Prostate gland (tissue), 2 donors: ENCODE measurements around the gene PLCG2. TPM values are rescaled to one million over a fixed set of nuclear protein-coding genes. Genes with fewer than 3 reads are reported as not detected.

Experiments
- DNase-seq: peaks from one replicate; pipeline ENCODE4 v3.0.0-alpha.2; 2019; ENCODE audit warnings: low spot score
- H3K27ac ChIP-seq, 2 donors: fragments of 200-600 bp; sonication (generic); 2 replicates each; pipeline ENCODE4 v1.5.1; 2017 to 2019
- H3K27me3 ChIP-seq: fragments of 200-600 bp; sonication (generic); replicated peaks from 2 replicates; pipeline ENCODE4 v1.5.1; 2019; ENCODE audit not compliant: insufficient read depth
- H3K36me3 ChIP-seq, 2 donors: fragments of 200-600 bp; sonication (generic); 1 replicate in 1 of 2; 2 replicates in 1 of 2; pipeline versions ENCODE4 v1.5.1 to v1.8.1; 2017 to 2019
- H3K4me1 ChIP-seq: fragments of 200-600 bp; sonication (generic); replicated peaks from 2 replicates; pipeline ENCODE4 v1.5.1; 2019
- H3K4me3 ChIP-seq, 2 donors: fragments of 200-600 bp; sonication (generic); 2 replicates each; pipeline ENCODE4 v1.5.1; 2017 to 2019
- H3K9me3 ChIP-seq: fragments of 200-600 bp; sonication (generic); 2 replicates; pipeline ENCODE4 v1.5.1; 2017
- POLR2A ChIP-seq: fragments of 450-650 bp; IDR thresholded peaks from one replicate; pipeline ENCODE4 v1.6.1; 2016; ENCODE audit warnings: antibody characterized with exemption, mild to moderate bottlenecking
- POLR2AphosphoS5 ChIP-seq: sonication (generic); formaldehyde crosslinking; IDR thresholded peaks from one replicate; pipeline ENCODE4 v1.6.1; 2017; ENCODE audit warnings: antibody characterized with exemption
- WGBS: methylation state at CpG from one replicate; pipeline ENCODE4 v1.1.5; 2018; 5-methylcytosine and 5-hydroxymethylcytosine counted together
- intact Hi-C: fragments of 100-400 bp; cut with DNase I; formaldehyde crosslinking; loops from one replicate; pipeline ENCODE4 v1.14.2; 2022
- total RNA-seq, 2 donors: library from RNA; depleted of rRNA; stranded (reverse); fragments of >200 nt; gene quantifications; one replicate each; pipeline ENCODE4 v1.1.0, GENCODE V29; 2016
- TF ChIP-seq, protein P1 (sequence below), 4 experiments: fragments of 200-600 bp in 2 of 4; fragments of 450-650 bp in 2 of 4; sonication (generic) in 2 of 4; IDR thresholded peaks; 1 replicate in 3 of 4; 2 replicates in 1 of 4; pipeline ENCODE4 v1.5.1; 2016 to 2019; ENCODE audit warnings: antibody characterized with exemption in 4 of 4, mild to moderate bottlenecking in 2 of 4, moderate library complexity in 2 of 4

The PLCG2 gene
- total RNA-seq, 2 donors from 2014 or later: 10.3 to 12.8 TPM

DNA sequence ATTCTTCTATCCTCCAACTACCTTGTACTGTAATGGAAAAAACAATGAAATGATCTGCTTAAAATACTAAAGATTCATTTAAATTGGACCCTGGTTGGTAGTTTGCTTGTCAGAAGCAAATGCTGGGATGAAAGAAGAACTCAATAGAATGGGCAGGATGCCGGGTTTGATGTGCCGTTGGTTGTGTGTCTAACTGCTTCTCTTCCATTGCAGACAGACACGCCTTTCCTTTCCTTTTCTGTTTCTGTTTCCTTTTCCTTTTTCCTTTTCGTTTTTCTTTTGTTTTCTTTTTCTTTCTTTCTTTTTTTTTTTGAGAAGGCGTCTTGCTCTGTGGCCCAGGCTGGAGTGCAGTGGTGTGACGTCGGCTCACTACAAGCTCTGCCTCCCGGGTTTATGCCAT, 64.6 kb downstream of the PLCG2 start:
- intact Hi-C loops: no loop called here
- 93% methylated on average over 8 of the region's 8 CpGs for WGBS

DNA sequence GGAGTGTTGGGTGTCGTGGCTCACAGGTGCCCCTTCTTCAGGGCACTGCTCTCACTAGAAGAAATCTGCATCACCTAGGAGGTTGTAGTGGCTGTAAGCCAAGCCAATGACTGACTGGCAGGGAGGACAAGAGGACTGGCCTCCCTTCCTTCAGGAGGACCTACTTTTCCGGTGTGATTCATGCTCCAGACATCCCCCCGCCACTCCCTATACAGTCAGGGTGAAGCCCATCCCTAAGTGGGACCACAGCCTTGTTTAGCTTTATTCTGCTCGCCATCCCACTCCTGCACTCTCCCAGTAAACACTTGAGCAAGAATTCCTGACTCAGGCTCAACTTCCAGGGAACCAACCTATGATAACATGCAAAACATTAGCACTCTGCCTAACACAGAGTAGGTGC, 67.0 kb downstream of the PLCG2 start:
- TF ChIP-seq POLR2A (no peak), POLR2AphosphoS5 (no peak)
- TF ChIP-seq, protein P1, sequence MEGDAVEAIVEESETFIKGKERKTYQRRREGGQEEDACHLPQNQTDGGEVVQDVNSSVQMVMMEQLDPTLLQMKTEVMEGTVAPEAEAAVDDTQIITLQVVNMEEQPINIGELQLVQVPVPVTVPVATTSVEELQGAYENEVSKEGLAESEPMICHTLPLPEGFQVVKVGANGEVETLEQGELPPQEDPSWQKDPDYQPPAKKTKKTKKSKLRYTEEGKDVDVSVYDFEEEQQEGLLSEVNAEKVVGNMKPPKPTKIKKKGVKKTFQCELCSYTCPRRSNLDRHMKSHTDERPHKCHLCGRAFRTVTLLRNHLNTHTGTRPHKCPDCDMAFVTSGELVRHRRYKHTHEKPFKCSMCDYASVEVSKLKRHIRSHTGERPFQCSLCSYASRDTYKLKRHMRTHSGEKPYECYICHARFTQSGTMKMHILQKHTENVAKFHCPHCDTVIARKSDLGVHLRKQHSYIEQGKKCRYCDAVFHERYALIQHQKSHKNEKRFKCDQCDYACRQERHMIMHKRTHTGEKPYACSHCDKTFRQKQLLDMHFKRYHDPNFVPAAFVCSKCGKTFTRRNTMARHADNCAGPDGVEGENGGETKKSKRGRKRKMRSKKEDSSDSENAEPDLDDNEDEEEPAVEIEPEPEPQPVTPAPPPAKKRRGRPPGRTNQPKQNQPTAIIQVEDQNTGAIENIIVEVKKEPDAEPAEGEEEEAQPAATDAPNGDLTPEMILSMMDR (IDR thresholded peaks at IDR 0.05): no peak
- H3K36me3 ChIP-seq: no peaks in the 10 kb centered on the region
- intact Hi-C loops: no loop called here
- H3K9me3 ChIP-seq: no peaks in the 10 kb centered on the region
- H3K27me3 ChIP-seq: no peaks in the 10 kb centered on the region
- H3K4me1 ChIP-seq: no peaks in the 10 kb centered on the region
- WGBS: 94% methylated on average over 4 of the region's 4 CpGs
- DNase-seq: no peak
- H3K27ac ChIP-seq: no peak overlapping the region
- H3K4me3 ChIP-seq: no peak overlapping the region

More for the DNA sequence above, 64.6 kb downstream of the PLCG2 start:
- Histone ChIP-seq H3K4me3 (no peak overlapping the region), H3K36me3 (no peaks in the 10 kb centered on the region), H3K27ac (no peak overlapping the region), H3K4me1 (no peaks in the 10 kb centered on the region), H3K9me3 (no peaks in the 10 kb centered on the region), H3K27me3 (no peaks in the 10 kb centered on the region)
- no peak for DNase-seq
- TF ChIP-seq, protein P1 (IDR thresholded peaks at IDR 0.05): no peak
- TF ChIP-seq POLR2A (no peak), POLR2AphosphoS5 (no peak)

DNA sequence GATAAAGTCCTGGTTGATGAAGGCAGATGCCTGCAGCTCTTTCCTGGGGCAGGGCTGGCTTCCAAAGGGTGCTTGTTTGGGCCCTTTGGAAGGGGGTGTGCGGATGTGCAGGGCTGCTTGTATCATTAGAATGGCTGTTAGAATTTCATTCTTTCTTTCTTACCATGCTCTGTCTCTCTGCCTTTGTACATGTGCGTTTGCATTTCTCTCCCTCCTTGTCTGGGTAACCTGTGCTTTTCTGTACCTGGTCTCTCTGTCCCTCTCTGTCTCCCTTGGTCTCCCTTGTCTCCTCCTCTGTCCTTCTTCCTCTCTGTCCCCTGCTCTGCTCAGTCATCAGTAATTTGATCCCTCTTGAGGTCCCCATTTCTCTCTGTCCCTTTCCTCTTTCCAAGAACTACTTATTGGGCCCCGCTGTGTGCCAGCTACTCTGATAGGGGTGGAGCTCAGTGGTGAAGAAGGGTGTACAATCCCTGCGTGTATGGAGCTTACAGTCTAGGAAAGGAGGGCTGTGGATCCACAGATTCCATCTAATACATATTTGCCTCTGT, 69.3 kb downstream of the PLCG2 start:
- H3K27ac ChIP-seq: no peak overlapping the region
- no peaks in the 10 kb centered on the region for H3K4me1 ChIP-seq
- H3K27me3 ChIP-seq: no peaks in the 10 kb centered on the region
- no peaks in the 10 kb centered on the region for H3K9me3 ChIP-seq
- no peak overlapping the region for H3K4me3 ChIP-seq
- DNase-seq: no peak
- no peaks in the 10 kb centered on the region for H3K36me3 ChIP-seq
- WGBS: 77% methylated on average over 4 of the region's 4 CpGs
- TF ChIP-seq, protein P1 (IDR thresholded peaks at IDR 0.05): no peak
- no peak for TF ChIP-seq POLR2A
- no peak for TF ChIP-seq POLR2AphosphoS5
- intact Hi-C loops: no loop called here

DNA sequence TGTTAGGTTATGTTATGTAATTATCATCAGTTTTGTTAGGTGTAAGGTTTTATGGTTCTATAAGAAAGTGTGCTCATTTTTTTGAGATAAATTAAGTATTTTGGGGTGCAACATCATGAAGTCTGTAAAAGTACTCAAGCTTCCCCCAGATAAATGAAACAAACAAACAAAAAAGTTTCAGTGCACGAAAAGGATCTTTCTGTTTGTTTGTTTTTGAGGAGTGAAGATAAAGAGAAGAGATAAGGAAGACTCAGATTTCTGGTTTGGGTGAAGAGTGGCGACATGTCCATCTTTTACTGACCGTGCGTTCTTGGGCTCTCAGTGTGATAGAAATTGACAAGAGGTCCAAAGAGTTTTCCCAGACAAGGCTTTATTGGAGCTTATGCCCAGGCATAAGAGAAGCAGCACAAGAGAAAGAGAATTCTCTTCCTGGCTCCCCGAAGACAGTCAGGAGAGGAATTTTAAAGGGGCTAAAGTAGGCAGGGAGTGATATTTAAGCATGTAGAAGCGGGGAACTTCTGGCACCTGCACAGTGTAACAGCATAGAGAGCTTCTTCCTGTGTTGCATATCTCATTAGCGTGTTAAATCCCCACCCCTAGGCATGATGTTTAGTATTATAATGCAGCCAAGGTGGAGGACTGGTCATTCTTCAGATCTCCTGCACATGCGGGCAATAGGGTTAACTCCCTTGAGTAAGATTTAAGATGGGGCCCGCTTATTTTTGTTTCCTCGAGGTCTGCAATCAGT, 71.3 kb downstream of the PLCG2 start:
- DNase-seq: no peak
- no peaks in the 10 kb centered on the region for H3K27me3 ChIP-seq
- TF ChIP-seq POLR2AphosphoS5 (no peak), POLR2A (no peak)
- TF ChIP-seq, protein P1 (IDR thresholded peaks at IDR 0.05): no peak
- no peak overlapping the region for H3K27ac ChIP-seq
- intact Hi-C loops: no loop called here
- H3K36me3 ChIP-seq: no peaks in the 10 kb centered on the region
- WGBS: 54% methylated on average over 10 of the region's 10 CpGs
- H3K4me1 ChIP-seq: no peaks in the 10 kb centered on the region
- no peaks in the 10 kb centered on the region for H3K9me3 ChIP-seq
- no peak overlapping the region for H3K4me3 ChIP-seq

DNA sequence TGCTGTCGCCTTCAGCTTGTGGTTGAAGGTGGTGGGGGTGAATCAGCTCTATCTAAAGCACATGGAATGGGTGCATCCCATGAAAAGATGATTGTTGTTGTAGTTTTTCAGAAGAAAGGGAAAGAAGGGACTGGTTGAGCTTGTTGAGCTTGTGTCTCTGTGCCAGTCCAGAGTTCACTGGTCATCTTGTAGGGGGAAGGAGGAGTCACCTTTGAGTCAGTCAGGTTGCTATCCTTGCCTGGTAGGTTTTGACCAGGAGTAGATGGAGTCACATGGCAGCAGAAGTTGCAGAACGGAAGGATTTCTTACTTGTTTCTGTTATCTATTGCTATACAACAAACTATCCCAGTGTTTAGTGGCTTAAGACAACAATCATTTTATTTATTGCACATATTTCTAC, 73.3 kb downstream of the PLCG2 start:
- no peak overlapping the region for H3K4me3 ChIP-seq
- intact Hi-C loops: no loop called here
- H3K4me1 ChIP-seq: no peaks in the 10 kb centered on the region
- no peaks in the 10 kb centered on the region for H3K27me3 ChIP-seq
- no peaks in the 10 kb centered on the region for H3K9me3 ChIP-seq
- no peaks in the 10 kb centered on the region for H3K36me3 ChIP-seq
- no peak for DNase-seq
- TF ChIP-seq POLR2AphosphoS5 (no peak), POLR2A (no peak)
- TF ChIP-seq, protein P1 (IDR thresholded peaks at IDR 0.05): no peak
- WGBS: 95% methylated on average over 2 of the region's 2 CpGs
- no peak overlapping the region for H3K27ac ChIP-seq
